Measurements from ENCODE around the gene FAS. TPM values are rescaled to one million over a fixed set of nuclear protein-coding genes. Genes with fewer than 3 reads are reported as not detected.
"Not testable (repeated sequence)": the region's sequence is repeated elsewhere in the genome, so short reads cannot be mapped to it uniquely, and the experiment has no call there.

The FAS gene
- total and polyA plus RNA-seq, 2 experiments from 2014 or later, result 7.3 to 14.1 TPM

- no peak for TF ChIP-seq CTCF (IDR thresholded peaks at IDR 0.05; ENCODE audit: poor library complexity)
- TF ChIP-seq EZH2 (IDR thresholded peaks at IDR 0.05; ENCODE audit: borderline replicate concordance), result no peak
- no peaks in the 10 kb centered on the region for H3K9me2 ChIP-seq (replicated peaks; ENCODE audit: insufficient read depth)
- no peaks in the 10 kb centered on the region for H3K79me2 ChIP-seq
- H4K20me1 ChIP-seq (ENCODE audit: insufficient read depth, poor library complexity, severe bottlenecking), result no peaks in the 10 kb centered on the region
- no peak overlapping the region for H3K4me3 ChIP-seq
- no peaks in the 10 kb centered on the region for H3K36me3 ChIP-seq (replicated peaks; ENCODE audit: insufficient read depth, low read depth)
- H2AFZ ChIP-seq, result no peak overlapping the region
- WGBS (ENCODE audit: low lambda C conversion rate, missing lambda C conversion rate), result 60% methylated on average over 2 of the region's 2 CpGs
- H3K4me2 ChIP-seq, result no peak overlapping the region
- DNase-seq (ENCODE audit: low spot score), result peak; percentile 11
- peak overlapping the region; percentile 74 for H3K27ac ChIP-seq
- H3K9me3 ChIP-seq (ENCODE audit: low read depth), result no peaks in the 10 kb centered on the region
- no peaks in the 10 kb centered on the region for H3K27me3 ChIP-seq
- H3K4me1 ChIP-seq (ENCODE audit: insufficient read depth), result peaks cover 12% of the 10 kb centered on the region
Observed at GRCh38 chr10:89019569-89020327, 29.1 kb downstream of the FAS start.

- H3K9me2 ChIP-seq (replicated peaks; ENCODE audit: insufficient read depth); H3K9me3 ChIP-seq (ENCODE audit: low read depth); H3K27me3 ChIP-seq; H3K36me3 ChIP-seq (replicated peaks; ENCODE audit: insufficient read depth, low read depth); H3K4me2 ChIP-seq; DNase-seq (ENCODE audit: low spot score); H3K4me3 ChIP-seq; H2AFZ ChIP-seq; H4K20me1 ChIP-seq (ENCODE audit: insufficient read depth, poor library complexity, severe bottlenecking); H3K27ac ChIP-seq; H3K79me2 ChIP-seq: not testable (repeated sequence)
- H3K4me1 ChIP-seq (ENCODE audit: insufficient read depth), result peaks cover 12% of the 10 kb centered on the region
- 89% methylated on average over 6 of the region's 6 CpGs for WGBS (ENCODE audit: low lambda C conversion rate, missing lambda C conversion rate)
Observed at GRCh38 chr10:89021526-89021925, 30.9 kb downstream of the FAS start.

GRCh38 chr10:89022734-89023133 is 32.1 kb downstream of the FAS start:
- Histone ChIP-seq H3K27ac (no peak overlapping the region), H4K20me1 (ENCODE audit: insufficient read depth, poor library complexity, severe bottlenecking) (no peaks in the 10 kb centered on the region), H3K4me1 (ENCODE audit: insufficient read depth) (peaks cover 12% of the 10 kb centered on the region), H3K9me3 (ENCODE audit: low read depth) (no peaks in the 10 kb centered on the region), H3K9me2 (replicated peaks; ENCODE audit: insufficient read depth) (no peaks in the 10 kb centered on the region), H2AFZ (no peak overlapping the region), H3K36me3 (replicated peaks; ENCODE audit: insufficient read depth, low read depth) (no peaks in the 10 kb centered on the region), H3K4me3 (no peak overlapping the region), H3K27me3 (no peaks in the 10 kb centered on the region), H3K4me2 (no peak overlapping the region), H3K79me2 (no peaks in the 10 kb centered on the region)
- TF ChIP-seq EZH2phosphoT487 (IDR thresholded peaks at IDR 0.05; ENCODE audit: low read depth, severe bottlenecking, unreplicated experiment) (no peak), CTCF (IDR thresholded peaks at IDR 0.05; ENCODE audit: poor library complexity) (no peak), EZH2 (IDR thresholded peaks at IDR 0.05; ENCODE audit: borderline replicate concordance) (no peak)
- no peak for DNase-seq (ENCODE audit: low spot score)
- WGBS (ENCODE audit: low lambda C conversion rate, missing lambda C conversion rate), result 69% methylated on average over 2 of the region's 2 CpGs

GRCh38 chr10:89025453-89025852 is 34.9 kb downstream of the FAS start:
- Histone ChIP-seq H3K27ac (no peak overlapping the region), H3K27me3 (no peaks in the 10 kb centered on the region), H3K79me2 (no peaks in the 10 kb centered on the region), H3K36me3 (replicated peaks; ENCODE audit: insufficient read depth, low read depth) (no peaks in the 10 kb centered on the region), H4K20me1 (ENCODE audit: insufficient read depth, poor library complexity, severe bottlenecking) (no peaks in the 10 kb centered on the region), H3K4me3 (no peak overlapping the region), H3K4me2 (no peak overlapping the region), H3K9me2 (replicated peaks; ENCODE audit: insufficient read depth) (no peaks in the 10 kb centered on the region), H2AFZ (no peak overlapping the region), H3K9me3 (ENCODE audit: low read depth) (no peaks in the 10 kb centered on the region), H3K4me1 (ENCODE audit: insufficient read depth) (no peaks in the 10 kb centered on the region)
- no peak for TF ChIP-seq EZH2 (IDR thresholded peaks at IDR 0.05; ENCODE audit: borderline replicate concordance)
- no peak for TF ChIP-seq CTCF (IDR thresholded peaks at IDR 0.05; ENCODE audit: poor library complexity)
- TF ChIP-seq EZH2phosphoT487 (IDR thresholded peaks at IDR 0.05; ENCODE audit: low read depth, severe bottlenecking, unreplicated experiment), result no peak
- no peak for DNase-seq (ENCODE audit: low spot score)
- 88% methylated on average over 1 of the region's 1 CpG for WGBS (ENCODE audit: low lambda C conversion rate, missing lambda C conversion rate)

All from hepatocyte (in vitro differentiated cells).